Ovary (tissue), 9 donors: Measurements from ENCODE around the gene HSPA6. TPM values are rescaled to one million over a fixed set of nuclear protein-coding genes. Genes with fewer than 3 reads are reported as not detected.
"Not testable (repeated sequence)": the region's sequence is repeated elsewhere in the genome, so short reads cannot be mapped to it uniquely, and the experiment has no call there.

Experiments used
- DNase-seq, 5 donors: peaks; one replicate each; pipeline ENCODE4 v3.0.0-alpha.2; 2019 to 2020
- H3K27ac ChIP-seq, 2 donors: fragments of 200-600 bp; one replicate each; pipeline versions ENCODE4 v1.5.1 to v1.8.0; 2019 to 2022
- H3K27me3 ChIP-seq: fragments of 200-600 bp; one replicate; pipeline ENCODE4 v1.8.0; 2022
- H3K36me3 ChIP-seq: fragments of 200-600 bp; sonication (generic); one replicate; pipeline ENCODE4 v1.5.1; 2019
- H3K4me1 ChIP-seq: one replicate; pipeline ENCODE4 v1.8.1; 2013; ENCODE audit warnings: mild to moderate bottlenecking, moderate library complexity; ENCODE audit not compliant: insufficient read depth
- H3K4me3 ChIP-seq: fragments of 200-600 bp; sonication (generic); one replicate; pipeline ENCODE4 v1.5.1; 2017
- H3K9me3 ChIP-seq, 2 donors: fragments of 200-600 bp in 1 of 2; sonication (generic) in 1 of 2; one replicate each; pipeline versions ENCODE4 v1.5.1 to v1.8.1; 2013 to 2019; ENCODE audit warnings: mild to moderate bottlenecking in 1 of 2, moderate library complexity in 1 of 2
- EP300 ChIP-seq: sonication (generic); formaldehyde crosslinking; IDR thresholded peaks from one replicate; pipeline ENCODE4 v1.6.1; 2017; ENCODE audit warnings: antibody characterized with exemption
- POLR2A ChIP-seq: fragments of 450-650 bp; IDR thresholded peaks from one replicate; pipeline ENCODE4 v1.6.1; 2017; ENCODE audit warnings: antibody characterized with exemption, mild to moderate bottlenecking, moderate library complexity
- WGBS, 3 donors: extraction: QIAGEN DNeasy Blood & Tissue Kit in 1 of 3; methylation state at CpG; one replicate each; pipeline versions ENCODE4 v1.1.5 to v1.1.7; 2013 to 2017; 5-methylcytosine and 5-hydroxymethylcytosine counted together
- intact Hi-C, 4 donors: fragments of 100-400 bp; cut with DNase I; formaldehyde crosslinking; loops; one replicate each; pipeline versions ENCODE4 v1.11.0 to v1.15.1; 2022 to 2023
- polyA plus RNA-seq, 2 donors: library from polyadenylated mRNA; stranded (reverse); fragments of 200-250 nt in 1 of 2; fragments of 350-450 nt in 1 of 2; fragmentation: Illumina TruSeq in 1 of 2; extraction: RNeasy Lipid Tissue Mini Kit (QIAGEN cat#74804) in 1 of 2; gene quantifications; one replicate each; pipeline ENCODE4 v1.2.3, GENCODE V29; 2013 to 2014
- total RNA-seq, 7 donors: library from RNA; depleted of rRNA in 2 of 7; stranded (reverse); fragments of >200 nt in 2 of 7; fragmentation: NEBNext Ultra II Directional in 3 of 7; extraction: Animal tissue kit (Norgen Biotek cat#: 25700) in 3 of 7; gene quantifications; one replicate each; pipeline versions ENCODE4 v1.1.0 to v1.2.4, GENCODE V29; 2016 to 2023
- TF ChIP-seq, protein P1 (sequence below), 3 donors: fragments of 450-650 bp in 2 of 3; fragments of 200-600 bp in 1 of 3; IDR thresholded peaks; one replicate each; pipeline versions ENCODE4 v1.5.1 to v1.8.0; 2016 to 2022; ENCODE audit warnings: antibody characterized with exemption in 3 of 3, mild to moderate bottlenecking in 1 of 3
- donor health status: DM: no; HTN: no; CAD: no; lungs with moderate emphysema.
- donor health status: DM: no; HTN: no; CAD: no.
- donor health status: Bipolar disorder and iron deficiency.
- donor health status: DM: yes; HTN: yes; CAD: no.
- donor health status: DM: no; HTN: no; CAD: no.
- donor health status: DM: yes; HTN: yes; CAD: no.

The HSPA6 gene
- total and polyA plus RNA-seq, 9 donors = 0.87 to 7.9 (median 1.6) TPM

DNA sequence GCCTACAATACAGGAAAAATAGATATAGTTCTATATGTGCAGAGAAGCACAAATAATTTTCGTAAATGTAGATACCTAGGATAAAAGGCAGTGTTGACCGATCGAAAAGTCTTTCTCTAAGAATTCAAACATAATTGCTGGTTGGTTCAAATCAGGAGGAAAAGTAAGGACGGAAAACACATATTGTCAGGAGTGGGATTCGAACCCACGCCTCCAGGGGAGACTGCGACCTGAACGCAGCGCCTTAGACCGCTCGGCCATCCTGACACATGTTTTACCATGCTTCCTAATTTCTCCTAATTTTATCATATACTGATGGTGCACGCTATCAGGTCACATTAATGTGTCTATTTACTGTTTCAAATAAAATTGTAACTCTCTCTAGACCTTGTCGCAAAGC, 5.8 kb downstream of the HSPA6 start:
- H3K27me3 ChIP-seq, H3K36me3 ChIP-seq, H3K4me1 ChIP-seq, H3K9me3 ChIP-seq: not testable (repeated sequence)
- peak overlapping the region; percentile 79 to 98 for H3K27ac ChIP-seq
- TF ChIP-seq, protein P1, sequence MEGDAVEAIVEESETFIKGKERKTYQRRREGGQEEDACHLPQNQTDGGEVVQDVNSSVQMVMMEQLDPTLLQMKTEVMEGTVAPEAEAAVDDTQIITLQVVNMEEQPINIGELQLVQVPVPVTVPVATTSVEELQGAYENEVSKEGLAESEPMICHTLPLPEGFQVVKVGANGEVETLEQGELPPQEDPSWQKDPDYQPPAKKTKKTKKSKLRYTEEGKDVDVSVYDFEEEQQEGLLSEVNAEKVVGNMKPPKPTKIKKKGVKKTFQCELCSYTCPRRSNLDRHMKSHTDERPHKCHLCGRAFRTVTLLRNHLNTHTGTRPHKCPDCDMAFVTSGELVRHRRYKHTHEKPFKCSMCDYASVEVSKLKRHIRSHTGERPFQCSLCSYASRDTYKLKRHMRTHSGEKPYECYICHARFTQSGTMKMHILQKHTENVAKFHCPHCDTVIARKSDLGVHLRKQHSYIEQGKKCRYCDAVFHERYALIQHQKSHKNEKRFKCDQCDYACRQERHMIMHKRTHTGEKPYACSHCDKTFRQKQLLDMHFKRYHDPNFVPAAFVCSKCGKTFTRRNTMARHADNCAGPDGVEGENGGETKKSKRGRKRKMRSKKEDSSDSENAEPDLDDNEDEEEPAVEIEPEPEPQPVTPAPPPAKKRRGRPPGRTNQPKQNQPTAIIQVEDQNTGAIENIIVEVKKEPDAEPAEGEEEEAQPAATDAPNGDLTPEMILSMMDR (IDR thresholded peaks at IDR 0.05) = peak in 1 of 3 donors; percentile 17
- peak overlapping the region; percentile 87 for H3K4me3 ChIP-seq
- intact Hi-C loops = loop anchor here in 1 of 4 donors (10.0 kb wide), 1 partner anchor 135 kb away; no protein-coding TSS in a partner anchor
- 1% methylated on average over 13 of the region's 13 CpGs for WGBS, 3 donors
- DNase-seq = peak; percentile 69 to 84 (median 80)

DNA sequence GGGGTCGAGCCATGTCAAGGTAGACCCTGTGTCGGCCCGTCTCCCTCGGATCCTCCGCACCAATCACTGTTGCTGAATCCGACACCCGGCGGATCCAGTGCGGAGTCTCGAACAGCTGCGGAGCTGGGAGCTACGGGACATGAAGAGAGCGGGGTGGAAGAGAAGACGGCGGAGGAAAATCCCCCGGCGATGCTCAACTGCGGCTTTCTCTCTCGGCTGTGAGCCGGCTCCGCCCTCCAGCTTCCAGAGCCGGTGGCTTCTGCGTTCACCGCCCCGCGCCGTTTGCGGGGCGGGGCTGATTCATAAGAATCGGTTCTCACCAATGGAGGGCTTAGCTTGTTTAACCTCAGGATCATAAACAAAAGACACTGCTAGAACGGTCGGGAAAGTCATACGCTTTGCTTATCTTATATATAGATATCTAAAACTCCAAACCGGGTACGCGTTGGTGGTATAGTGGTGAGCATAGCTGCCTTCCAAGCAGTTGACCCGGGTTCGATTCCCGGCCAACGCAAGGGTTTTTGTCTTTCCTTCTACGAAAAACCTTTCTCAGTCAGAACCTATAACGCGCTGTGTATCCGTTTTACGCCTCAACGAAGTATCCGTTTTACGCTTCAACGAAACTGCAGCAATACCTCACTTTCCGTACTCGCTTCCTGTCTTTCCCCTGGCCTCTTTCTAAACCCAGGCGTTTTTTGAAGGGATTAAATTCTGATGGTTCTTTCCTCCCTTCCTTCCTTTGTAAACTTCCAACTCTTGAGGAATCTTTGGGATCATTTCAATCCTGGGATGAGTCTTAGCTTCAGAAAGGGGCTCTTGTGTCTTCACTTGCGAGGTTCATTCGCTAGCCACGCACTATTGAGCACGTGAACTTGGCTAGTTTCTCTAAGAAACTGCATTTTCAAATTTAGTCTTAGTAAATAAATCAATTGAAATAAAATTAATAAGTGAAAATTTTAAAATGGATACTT, 6.6 kb downstream of the HSPA6 start:
- H3K4me1 ChIP-seq, H3K9me3 ChIP-seq, H3K36me3 ChIP-seq, H3K27me3 ChIP-seq: not testable (repeated sequence)
- peak; percentile 84 to 92 (median 89) for DNase-seq
- Histone ChIP-seq H3K27ac (peak overlapping the region; percentile 79 to 98), H3K4me3 (peak overlapping the region; percentile 87)
- 1% methylated on average over 41 to 56 of the region's 56 CpGs for WGBS, 3 donors
- intact Hi-C loops = loop anchor here in 1 of 4 donors (10.0 kb wide), 1 partner anchor 136 kb away; no protein-coding TSS in a partner anchor

DNA sequence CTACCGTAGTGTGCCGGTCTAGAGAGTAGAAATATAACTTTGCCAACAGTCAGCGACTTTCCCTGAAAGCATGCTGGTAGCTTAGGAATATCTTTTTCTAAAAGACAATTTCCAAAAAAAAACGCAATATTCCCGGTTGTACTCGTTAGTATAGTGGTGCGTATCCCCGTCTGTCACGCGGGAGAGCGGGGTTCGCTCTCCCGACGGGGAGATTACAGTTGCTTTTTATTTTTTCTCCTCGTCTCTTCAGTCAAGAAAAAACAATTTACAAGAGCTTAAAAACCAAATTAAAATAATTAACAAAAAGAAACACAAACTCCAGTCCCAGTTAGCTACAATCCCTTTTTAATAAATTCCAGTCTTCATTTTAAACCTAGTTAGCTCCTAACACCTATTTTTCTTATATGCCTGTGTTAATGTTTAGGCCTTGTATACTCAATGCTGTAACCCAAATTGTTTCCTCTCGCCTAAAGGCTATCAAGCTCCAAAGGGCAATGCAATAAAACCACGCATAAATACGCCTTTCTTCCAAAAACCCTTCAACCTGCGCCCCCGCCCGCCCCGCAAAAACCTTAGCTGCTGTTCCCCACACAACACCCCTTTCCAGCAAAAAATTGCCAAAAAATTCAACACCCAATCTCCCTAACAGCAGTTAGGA, 7.8 kb downstream of the HSPA6 start:
- TF ChIP-seq, protein P1 (IDR thresholded peaks at IDR 0.05) = no peak
- TF ChIP-seq POLR2A (no peak), EP300 (no peak)
- Histone ChIP-seq H3K4me3 (peak overlapping the region; percentile 87), H3K36me3 (no peaks in the 10 kb centered on the region), H3K27ac (peak overlapping the region in 1 of 2 donors; percentile 3), H3K9me3 (no peaks in the 10 kb centered on the region), H3K27me3 (no peaks in the 10 kb centered on the region), H3K4me1 (no peaks in the 10 kb centered on the region)
- no peak for DNase-seq
- intact Hi-C loops = loop anchor here in 1 of 4 donors (10.0 kb wide), 1 partner anchor 137 kb away; no protein-coding TSS in a partner anchor
- 52 to 62% (median 53%) methylated on average over 22 of the region's 22 CpGs for WGBS, 3 donors

DNA sequence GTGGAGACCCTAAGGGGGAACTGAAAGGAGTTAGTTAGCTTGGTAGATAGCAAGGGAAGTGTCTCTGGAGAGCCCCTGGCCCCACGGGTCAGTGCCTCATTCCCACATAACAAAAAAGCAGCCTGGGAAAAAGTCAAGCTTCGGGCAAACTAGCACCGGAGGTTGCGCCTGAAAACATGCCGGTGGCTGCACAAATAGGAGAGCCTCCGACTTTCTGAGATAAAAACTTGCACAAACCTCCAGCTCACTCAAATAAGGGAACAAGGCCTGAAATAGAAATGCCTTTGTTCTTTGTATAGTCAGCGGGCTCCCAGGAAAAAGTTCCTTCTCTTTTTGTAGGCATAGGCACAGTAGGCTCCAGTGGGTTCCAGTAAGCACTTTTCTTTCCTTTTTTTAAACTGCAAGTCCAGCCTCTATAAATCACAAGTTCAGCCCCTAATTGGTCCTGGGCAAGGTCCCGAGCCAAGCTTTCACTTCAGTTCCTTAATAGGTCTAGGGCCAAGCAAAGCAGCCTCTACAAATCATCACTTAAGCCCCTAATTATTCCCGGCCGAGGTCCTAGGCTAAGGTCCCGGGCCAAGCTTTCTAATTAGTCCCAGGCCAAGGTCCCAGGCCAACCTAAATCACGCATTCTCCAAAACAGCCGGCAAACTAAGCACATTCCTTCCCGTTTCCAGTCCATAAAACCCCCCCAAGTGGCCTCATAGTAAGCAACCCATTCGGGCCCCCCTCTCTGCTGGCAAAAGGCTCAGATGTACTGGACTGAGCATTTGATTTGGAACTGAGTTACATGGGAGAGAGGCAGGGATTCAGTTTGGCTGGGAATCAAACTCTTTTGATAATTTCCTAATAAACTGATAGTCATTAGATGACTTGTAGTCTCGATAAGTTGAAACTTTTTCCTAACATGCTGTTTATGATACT, 8.6 kb downstream of the HSPA6 start:
- 28 to 33% (median 33%) methylated on average over 15 to 16 of the region's 16 CpGs for WGBS, 3 donors
- DNase-seq = peak in 3 of 5 donors; percentile 19 to 52 (median 45)
- not testable (repeated sequence) for H3K27me3 ChIP-seq, H3K4me1 ChIP-seq, H3K36me3 ChIP-seq, H3K9me3 ChIP-seq
- peak overlapping the region; percentile 2 for H3K4me3 ChIP-seq
- peak overlapping the region; percentile 3 to 28 for H3K27ac ChIP-seq
- intact Hi-C loops = loop anchor here in 1 of 4 donors (10.0 kb wide), 1 partner anchor 138 kb away; no protein-coding TSS in a partner anchor

DNA sequence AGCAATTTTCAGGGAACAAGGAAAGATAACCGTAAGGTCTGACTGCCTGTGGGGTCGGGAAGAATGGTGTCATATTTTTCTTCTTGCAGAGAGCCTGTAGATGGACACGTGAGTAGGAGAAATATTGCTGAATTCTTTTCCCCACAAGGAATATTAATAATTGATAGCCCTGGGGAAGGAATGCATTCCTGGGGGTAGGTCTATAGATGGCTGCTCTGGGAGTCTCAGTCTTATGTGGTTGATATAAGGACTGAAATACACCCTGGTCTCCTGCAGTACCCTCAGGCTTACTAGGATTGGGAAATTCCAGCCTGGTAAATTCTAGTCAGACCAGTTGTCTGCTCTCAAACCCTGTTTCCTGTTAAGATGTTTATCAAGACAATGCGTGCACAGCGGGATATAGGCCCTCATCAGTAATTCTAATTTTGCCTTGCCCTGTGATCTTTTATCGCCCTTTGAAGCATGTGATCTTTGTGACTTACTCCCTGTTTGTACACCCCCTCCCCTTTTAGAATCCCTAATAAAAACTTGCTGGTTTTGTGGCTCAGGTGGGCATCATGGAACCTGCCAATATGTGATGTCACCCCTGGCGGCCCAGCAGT, 12.8 kb downstream of the HSPA6 start:
- intact Hi-C loops = loop anchor here in 1 of 4 donors (10.0 kb wide), 1 partner anchor 142 kb away; no protein-coding TSS in a partner anchor

DNA sequence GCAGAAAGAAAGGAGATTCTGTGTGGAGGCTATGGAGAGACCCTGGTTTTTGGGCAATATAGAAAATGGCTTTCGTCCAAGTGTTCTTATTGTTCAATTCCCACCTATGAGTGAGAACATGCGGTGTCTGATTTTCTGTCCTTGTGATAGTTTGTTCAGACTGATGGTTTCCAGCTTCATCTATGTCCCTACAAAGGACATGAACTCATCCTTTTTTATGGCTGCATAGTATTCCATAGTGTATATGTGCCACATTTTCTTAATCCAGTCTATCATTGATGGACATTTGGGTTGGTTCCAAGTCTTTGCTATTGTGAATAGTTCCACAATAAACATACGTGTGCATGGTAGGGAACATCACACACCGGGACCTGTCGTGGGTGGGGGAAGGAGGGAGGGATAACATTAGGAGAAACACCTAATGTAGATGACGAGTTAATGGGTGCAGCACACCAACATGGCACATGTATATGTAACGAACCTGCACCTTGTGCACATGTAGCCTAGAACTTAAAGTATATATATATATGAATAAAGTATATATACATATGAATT, 14.7 kb downstream of the HSPA6 start:
- WGBS, 3 donors = 82 to 85% (median 85%) methylated on average over 7 of the region's 7 CpGs

More for the DNA sequence above, 12.8 kb downstream of the HSPA6 start:
- H3K4me1 ChIP-seq, H3K9me3 ChIP-seq, H3K27ac ChIP-seq, H3K36me3 ChIP-seq, H3K4me3 ChIP-seq, H3K27me3 ChIP-seq, DNase-seq: not testable (repeated sequence)
- WGBS, 3 donors = 78 to 79% (median 79%) methylated on average over 7 of the region's 7 CpGs

DNA sequence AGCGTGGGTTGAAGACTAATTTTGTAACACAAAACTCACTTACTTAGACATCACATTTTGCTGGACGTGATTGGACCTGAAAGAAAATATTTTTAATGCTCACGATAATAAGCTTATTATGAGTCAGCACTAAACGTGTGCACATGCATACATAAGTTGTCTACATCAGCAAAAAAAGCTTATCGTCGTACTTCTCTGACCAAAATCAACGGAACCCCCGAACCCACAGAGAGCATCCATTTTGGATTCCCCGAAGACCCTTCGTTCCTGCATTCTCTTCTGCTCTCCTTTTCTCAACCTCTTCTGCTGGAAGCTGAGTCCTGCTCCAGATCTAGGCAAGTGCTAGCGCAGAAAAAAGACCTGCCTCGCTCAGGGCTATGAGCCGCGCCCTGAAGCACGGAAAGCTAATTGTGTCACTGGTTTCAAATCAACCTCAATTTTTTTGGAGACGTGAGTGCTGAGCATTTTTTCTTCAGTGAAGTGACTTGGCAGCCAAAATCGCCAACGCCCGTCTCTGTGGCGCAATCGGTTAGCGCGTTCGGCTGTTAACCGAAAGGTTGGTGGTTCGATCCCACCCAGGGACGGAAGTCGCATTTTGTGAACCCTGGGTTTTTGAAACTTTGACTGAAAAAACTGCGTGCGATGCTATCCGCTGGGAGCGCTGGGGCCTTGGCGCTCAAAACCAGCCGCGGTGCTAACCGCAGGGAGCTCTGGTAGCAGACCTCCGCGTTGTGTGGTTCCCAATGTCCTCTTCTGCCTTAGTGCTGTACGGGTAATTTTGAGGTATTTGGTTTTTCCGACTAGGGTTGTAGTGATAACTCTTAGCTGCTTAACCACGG, 15.6 kb downstream of the HSPA6 start:
- not testable (repeated sequence) for H3K27ac ChIP-seq, H3K9me3 ChIP-seq, H3K4me1 ChIP-seq, H3K27me3 ChIP-seq, H3K36me3 ChIP-seq
- DNase-seq = peak; percentile 73 to 87 (median 81)
- WGBS, 3 donors = 2 to 3% (median 3%) methylated on average over 41 of the region's 41 CpGs
- peak overlapping the region; percentile 52 for H3K4me3 ChIP-seq
- intact Hi-C loops = loop anchor here in 1 of 4 donors (10.0 kb wide), 1 partner anchor 145 kb away; no protein-coding TSS in a partner anchor

More for the DNA sequence above, 14.7 kb downstream of the HSPA6 start:
- H3K36me3 ChIP-seq, H3K9me3 ChIP-seq, H3K4me1 ChIP-seq, H3K4me3 ChIP-seq, H3K27ac ChIP-seq, H3K27me3 ChIP-seq, DNase-seq: not testable (repeated sequence)
- intact Hi-C loops = loop anchor here in 1 of 4 donors (10.0 kb wide), 1 partner anchor 144 kb away; no protein-coding TSS in a partner anchor
